B cell (primary cell): ENCODE measurements around the gene SPRR5. TPM values are rescaled to one million over a fixed set of nuclear protein-coding genes. Genes with fewer than 3 reads are reported as not detected.

Experiments
- ATAC-seq: fragments of 200-7000 bp; cut with Tn5 transposase; one replicate; pipeline ENCODE4 v1.10.0; 2021; ENCODE audit warnings: low read depth, mild to moderate bottlenecking, moderate number of reproducible peaks, moderate library complexity
- CTCF ChIA-PET: fragments of 350-600 bp; sonication (Branson Sonifier 250); formaldehyde crosslinking; loops from one replicate; lab custom pipeline; 2021; ENCODE audit warnings: antibody characterized with exemption, inconsistent platforms; lab: Charles Lee
- POLR2A ChIA-PET: fragments of 350-600 bp; sonication (Branson Sonifier 250); formaldehyde crosslinking; loops from one replicate; lab custom pipeline; 2021; ENCODE audit warnings: antibody characterized with exemption; lab: Charles Lee
- DNase-seq: peaks from one replicate; pipeline ENCODE4 v3.0.0; 2013
- H2AFZ ChIP-seq: 2 replicates; pipeline ENCODE4 v1.6.1; 2012; ENCODE audit warnings: mild to moderate bottlenecking, low read depth, low read length; ENCODE audit not compliant: insufficient read depth, poor library complexity, severe bottlenecking
- H3K27ac ChIP-seq, 2 donors: 1 replicate in 1 of 2; 2 replicates in 1 of 2; pipeline ENCODE4 v1.5.1; 2012 to 2013; ENCODE audit warnings: low read length in 2 of 2, mild to moderate bottlenecking in 2 of 2, moderate library complexity in 1 of 2
- H3K27me3 ChIP-seq, 4 experiments: fragments of 200-600 bp in 1 of 4; sonication (generic) in 1 of 4; replicated peaks in 1 of 4; 1 replicate in 2 of 4; 2 replicates in 2 of 4; pipeline versions ENCODE4 v1.6.1 to v1.7.0; 2013 to 2016; ENCODE audit warnings: low read length in 3 of 4, mild to moderate bottlenecking in 2 of 4, mixed read lengths in 1 of 4, moderate library complexity in 1 of 4; ENCODE audit not compliant: insufficient read depth in 4 of 4, control insufficient read depth in 3 of 4; ENCODE audit errors: control extremely low read depth in 1 of 4
- H3K36me3 ChIP-seq, 2 experiments: replicated peaks in 1 of 2; 1 replicate in 1 of 2; 2 replicates in 1 of 2; pipeline versions ENCODE4 v1.6.1 to v1.7.1; 2013; ENCODE audit warnings: low read length in 1 of 2; ENCODE audit not compliant: insufficient read depth in 2 of 2, control insufficient read depth in 1 of 2; ENCODE audit errors: control extremely low read depth in 1 of 2, extremely low read depth in 1 of 2
- H3K4me1 ChIP-seq, 2 donors: fragments of 200-600 bp in 1 of 2; sonication (generic) in 1 of 2; 1 replicate in 1 of 2; 2 replicates in 1 of 2; pipeline versions ENCODE4 v1.5.1 to v1.6.1; 2013 to 2017; ENCODE audit warnings: low read length in 2 of 2; ENCODE audit not compliant: control insufficient read depth in 2 of 2, insufficient read depth in 2 of 2
- H3K4me2 ChIP-seq: replicated peaks from 2 replicates; pipeline ENCODE3; 2012; ENCODE audit warnings: mild to moderate bottlenecking, low read depth, low read length; ENCODE audit not compliant: poor library complexity, severe bottlenecking
- H3K4me3 ChIP-seq, 5 experiments: fragments of 200-600 bp in 1 of 5; sonication (generic) in 1 of 5; 1 replicate in 3 of 5; 2 replicates in 2 of 5; pipeline versions ENCODE4 v1.5.1 to v1.7.0; 2011 to 2016; ENCODE audit warnings: low read length in 4 of 5, mild to moderate bottlenecking in 4 of 5, low read depth in 2 of 5, control low read depth in 1 of 5, moderate library complexity in 1 of 5; ENCODE audit not compliant: insufficient read depth in 1 of 5; ENCODE audit errors: control extremely low read depth in 1 of 5, extremely low read depth in 1 of 5
- H3K79me2 ChIP-seq: fragments of 200-600 bp; sonication (generic); one replicate; pipeline ENCODE4 v1.6.0; 2016; ENCODE audit warnings: low read length; ENCODE audit not compliant: control insufficient read depth, insufficient read depth
- H3K9ac ChIP-seq: fragments of 200-600 bp; sonication (generic); 2 replicates; pipeline ENCODE4 v1.6.1; 2017; ENCODE audit warnings: mild to moderate bottlenecking, low read length, moderate library complexity
- H3K9me3 ChIP-seq, 3 donors: one replicate each; pipeline versions ENCODE4 v1.6.1 to v1.7.1; 2013; ENCODE audit warnings: low read length in 2 of 3; ENCODE audit not compliant: control insufficient read depth in 2 of 3, insufficient read depth in 1 of 3; ENCODE audit errors: control extremely low read depth in 1 of 3
- H4K20me1 ChIP-seq: 2 replicates; pipeline ENCODE4 v1.6.0; 2012; ENCODE audit warnings: mild to moderate bottlenecking, low read length; ENCODE audit not compliant: insufficient read depth, control insufficient read depth, poor library complexity, severe bottlenecking
- H3K27ac Mint-ChIP-seq: one replicate; pipeline ENCODE4 v1.8.0; 2021; ENCODE audit warnings: mixed read lengths
- H3K27me3 Mint-ChIP-seq: one replicate; pipeline ENCODE4 v1.8.0; 2021; ENCODE audit warnings: mixed read lengths
- H3K4me1 Mint-ChIP-seq: one replicate; pipeline ENCODE4 v1.8.0; 2021; ENCODE audit warnings: mixed read lengths
- H3K4me3 Mint-ChIP-seq: one replicate; pipeline ENCODE4 v1.8.0; 2021; ENCODE audit warnings: mixed read lengths
- H3K9me3 Mint-ChIP-seq: one replicate; pipeline ENCODE4 v1.8.0; 2022; ENCODE audit warnings: mixed read lengths; ENCODE audit not compliant: insufficient read depth
- EZH2 ChIP-seq: IDR thresholded peaks from 2 replicates; pipeline ENCODE4 v1.6.1; 2012; ENCODE audit warnings: borderline replicate concordance, low read depth, mild to moderate bottlenecking, moderate library complexity, low read length; ENCODE audit not compliant: insufficient read depth, poor library complexity, severe bottlenecking
- WGBS: methylation state at CpG from one replicate; pipeline ENCODE4 v1.1.5; 2013; ENCODE audit warnings: missing lambda C conversion rate; ENCODE audit not compliant: insufficient coverage; 5-methylcytosine and 5-hydroxymethylcytosine counted together
- intact Hi-C: fragments of 100-400 bp; cut with micrococcal nuclease; formaldehyde crosslinking; loops from one replicate; pipeline ENCODE4 v1.10.0; 2022
- polyA plus RNA-seq: library from polyadenylated mRNA; depleted of rRNA; stranded (reverse); fragments of >200 nt; gene quantifications from 2 replicates; pipeline ENCODE4 v1.2.3, GENCODE V29; 2012
- total RNA-seq, 2 donors: library from RNA; stranded (reverse); fragments of 120-200 nt in 1 of 2; gene quantifications; 1 replicate in 1 of 2; 2 replicates in 1 of 2; pipeline versions ENCODE4 v1.2.3 to v1.2.4, GENCODE V29; 2013 to 2022
- TF ChIP-seq, protein P1 (sequence below): fragments of 200-600 bp; IDR thresholded peaks from one replicate; pipeline ENCODE4 v1.8.0; 2022; ENCODE audit warnings: antibody characterized with exemption, mild to moderate bottlenecking

SPRR5 gene
- total and polyA plus RNA-seq, 2 donors (not counting 1 experiment from before 2014, with no cell fraction given) = not detected

DNA sequence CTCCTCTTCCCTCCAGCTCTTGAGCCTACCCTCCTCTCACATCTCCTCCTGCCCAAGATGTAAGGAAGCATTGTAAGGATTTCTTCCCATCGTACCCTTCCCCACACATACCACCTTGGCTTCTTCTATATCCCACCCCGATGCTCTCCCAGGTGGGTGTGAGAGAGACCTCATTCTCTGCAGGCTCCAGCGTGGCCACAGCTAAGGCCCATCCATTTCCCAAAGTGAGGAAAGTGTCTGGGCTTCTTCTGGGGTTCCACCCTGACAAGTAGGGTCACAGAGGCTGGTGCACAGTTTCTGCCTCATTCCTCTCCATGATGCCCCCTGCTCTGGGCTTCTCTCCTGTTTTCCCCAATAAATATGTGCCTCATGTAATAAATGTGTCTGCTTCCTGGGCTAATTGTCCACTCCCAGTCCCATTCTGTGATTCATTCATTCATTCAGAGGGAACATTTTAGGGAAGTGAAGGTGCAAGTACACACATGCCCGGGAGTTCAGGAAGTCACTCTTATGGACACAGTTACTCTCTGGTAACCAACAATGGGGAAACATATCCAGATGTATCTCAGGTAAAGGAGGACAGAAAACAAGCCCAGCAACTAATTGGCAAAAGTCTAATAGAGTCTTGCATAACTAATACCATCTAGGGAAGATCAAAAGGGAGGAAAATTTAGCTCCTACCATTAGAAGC, 25.3 kb downstream of the SPRR5 start:
- Histone ChIP-seq H3K9ac (no peak overlapping the region), H3K36me3 (no peaks in the 10 kb centered on the region), H2AFZ (no peak overlapping the region), H3K27me3 (peaks cover 0 to 6% (median 1%) of the 10 kb centered on the region in 4 experiments), H3K79me2 (no peaks in the 10 kb centered on the region), H3K9me3 (peaks cover 0 to 1% (median 0%) of the 10 kb centered on the region in 3 donors), H3K4me2 (no peak overlapping the region), H3K4me3 (no peak overlapping the region), H3K27ac (no peak overlapping the region), H4K20me1 (no peaks in the 10 kb centered on the region), H3K4me1 (no peaks in the 10 kb centered on the region)
- H3K4me1 Mint-ChIP-seq = no peaks in the 10 kb centered on the region
- intact Hi-C loops = no loop called here
- DNase-seq (no peak), ATAC-seq (no peak)
- H3K4me3 Mint-ChIP-seq = no peak overlapping the region
- CTCF ChIA-PET = no interaction called here
- H3K27me3 Mint-ChIP-seq = peaks cover 28% of the 10 kb centered on the region
- no peaks in the 10 kb centered on the region for H3K9me3 Mint-ChIP-seq
- POLR2A ChIA-PET = no interaction called here
- no peak overlapping the region for H3K27ac Mint-ChIP-seq
- TF ChIP-seq, protein P1, sequence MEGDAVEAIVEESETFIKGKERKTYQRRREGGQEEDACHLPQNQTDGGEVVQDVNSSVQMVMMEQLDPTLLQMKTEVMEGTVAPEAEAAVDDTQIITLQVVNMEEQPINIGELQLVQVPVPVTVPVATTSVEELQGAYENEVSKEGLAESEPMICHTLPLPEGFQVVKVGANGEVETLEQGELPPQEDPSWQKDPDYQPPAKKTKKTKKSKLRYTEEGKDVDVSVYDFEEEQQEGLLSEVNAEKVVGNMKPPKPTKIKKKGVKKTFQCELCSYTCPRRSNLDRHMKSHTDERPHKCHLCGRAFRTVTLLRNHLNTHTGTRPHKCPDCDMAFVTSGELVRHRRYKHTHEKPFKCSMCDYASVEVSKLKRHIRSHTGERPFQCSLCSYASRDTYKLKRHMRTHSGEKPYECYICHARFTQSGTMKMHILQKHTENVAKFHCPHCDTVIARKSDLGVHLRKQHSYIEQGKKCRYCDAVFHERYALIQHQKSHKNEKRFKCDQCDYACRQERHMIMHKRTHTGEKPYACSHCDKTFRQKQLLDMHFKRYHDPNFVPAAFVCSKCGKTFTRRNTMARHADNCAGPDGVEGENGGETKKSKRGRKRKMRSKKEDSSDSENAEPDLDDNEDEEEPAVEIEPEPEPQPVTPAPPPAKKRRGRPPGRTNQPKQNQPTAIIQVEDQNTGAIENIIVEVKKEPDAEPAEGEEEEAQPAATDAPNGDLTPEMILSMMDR = no peak
- no peak for TF ChIP-seq EZH2
- WGBS = 55% methylated on average over 1 of the region's 4 CpGs

DNA sequence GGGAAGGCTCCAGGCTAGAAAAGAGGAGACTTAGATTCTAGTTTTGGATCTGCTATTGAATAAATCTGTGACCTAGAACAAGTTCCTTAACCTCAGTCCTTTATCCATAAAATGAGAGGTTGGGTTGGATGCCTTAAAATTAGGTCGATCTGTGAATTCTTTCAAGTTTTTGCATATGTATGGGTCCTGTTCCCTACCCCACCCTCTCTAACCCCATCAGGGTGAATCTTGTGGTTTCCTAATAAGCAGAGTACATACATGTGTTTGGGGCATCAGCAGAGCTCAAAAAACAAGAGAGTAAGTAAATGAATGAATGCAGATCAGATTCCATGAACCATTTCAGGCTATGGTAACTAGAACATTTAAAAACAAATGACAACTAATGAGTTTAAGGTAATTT, 29.7 kb downstream of the SPRR5 start:
- DNase-seq = no peak
- no peak overlapping the region for H2AFZ ChIP-seq
- no peaks in the 10 kb centered on the region for H3K4me1 Mint-ChIP-seq
- no peak overlapping the region for H3K4me2 ChIP-seq
- no peaks in the 10 kb centered on the region for H3K79me2 ChIP-seq
- H3K36me3 ChIP-seq = no peaks in the 10 kb centered on the region
- no peak overlapping the region for H3K27ac Mint-ChIP-seq
- CTCF ChIA-PET = no interaction called here
- POLR2A ChIA-PET = no interaction called here
- intact Hi-C loops = no loop called here
- H3K4me3 ChIP-seq = no peak overlapping the region
- H3K4me3 Mint-ChIP-seq = no peak overlapping the region
- no peaks in the 10 kb centered on the region for H3K9me3 Mint-ChIP-seq
- no peak overlapping the region for H3K9ac ChIP-seq
- peaks cover 0 to 1% (median 0%) of the 10 kb centered on the region in 3 donors for H3K9me3 ChIP-seq
- H3K27me3 Mint-ChIP-seq = peaks cover 40% of the 10 kb centered on the region
- H3K4me1 ChIP-seq = no peaks in the 10 kb centered on the region
- TF ChIP-seq EZH2 = no peak
- TF ChIP-seq, protein P1 = no peak
- H4K20me1 ChIP-seq = no peaks in the 10 kb centered on the region
- H3K27me3 ChIP-seq = peaks cover 0 to 20% (median 2%) of the 10 kb centered on the region in 4 experiments
- no peak for ATAC-seq
- no peak overlapping the region for H3K27ac ChIP-seq
- no CpG with 5 or more reads among the region's 1 CpG for WGBS
